Nephron progenitor cell (in vitro differentiated cells): Measurements from ENCODE around the gene FAM53C.
"Not testable (repeated sequence)": the region's sequence is repeated elsewhere in the genome, so short reads cannot be mapped to it uniquely, and the experiment has no call there.

ENCODE experiments used
- DNase-seq: peaks from one replicate; pipeline ENCODE4 v3.0.0; 2021
- H3K27ac Mint-ChIP-seq: 2 replicates; pipeline ENCODE4 v1.8.0; 2021; ENCODE audit warnings: mild to moderate bottlenecking, moderate library complexity, mixed read lengths
- H3K27me3 Mint-ChIP-seq: 2 replicates; pipeline ENCODE4 v1.8.0; 2021; ENCODE audit warnings: mild to moderate bottlenecking, low read depth, mixed read lengths; ENCODE audit not compliant: poor library complexity
- H3K36me3 Mint-ChIP-seq: 2 replicates; pipeline ENCODE4 v1.8.0; 2021; ENCODE audit warnings: low read depth, mixed read lengths
- H3K4me1 Mint-ChIP-seq: 2 replicates; pipeline ENCODE4 v1.8.0; 2021; ENCODE audit warnings: mixed read lengths
- H3K4me3 Mint-ChIP-seq: 2 replicates; pipeline ENCODE4 v1.8.0; 2021; ENCODE audit warnings: mild to moderate bottlenecking, moderate library complexity, mixed read lengths
- H3K9me3 Mint-ChIP-seq: 2 replicates; pipeline ENCODE4 v1.8.0; 2021; ENCODE audit warnings: mild to moderate bottlenecking, moderate library complexity, mixed read lengths
- TF ChIP-seq, protein P1 (sequence below): fragments of 200-600 bp; sonication (generic); IDR thresholded peaks from 2 replicates; pipeline ENCODE4 v1.5.0; 2021; ENCODE audit warnings: antibody characterized with exemption

The FAM53C gene

DNA sequence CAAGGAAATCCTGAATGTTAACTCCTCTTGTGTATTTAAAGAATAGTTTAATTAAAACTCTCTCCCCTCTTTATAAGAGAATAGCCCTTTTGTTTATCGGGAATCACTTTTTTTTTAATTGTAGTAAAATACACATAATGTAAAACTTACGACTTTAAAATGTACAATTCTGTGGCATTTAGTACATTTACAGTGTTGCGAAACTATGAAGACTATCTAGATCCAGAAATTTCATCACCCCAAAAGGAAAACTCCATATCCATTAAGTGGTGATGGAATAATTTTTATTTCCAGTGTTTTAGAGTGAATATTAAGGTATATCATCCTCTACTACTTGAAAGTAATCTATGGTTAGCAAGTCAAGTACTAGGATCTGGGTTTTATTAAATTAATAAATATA, 51.3 kb downstream of the FAM53C start:
- TF ChIP-seq, protein P1, sequence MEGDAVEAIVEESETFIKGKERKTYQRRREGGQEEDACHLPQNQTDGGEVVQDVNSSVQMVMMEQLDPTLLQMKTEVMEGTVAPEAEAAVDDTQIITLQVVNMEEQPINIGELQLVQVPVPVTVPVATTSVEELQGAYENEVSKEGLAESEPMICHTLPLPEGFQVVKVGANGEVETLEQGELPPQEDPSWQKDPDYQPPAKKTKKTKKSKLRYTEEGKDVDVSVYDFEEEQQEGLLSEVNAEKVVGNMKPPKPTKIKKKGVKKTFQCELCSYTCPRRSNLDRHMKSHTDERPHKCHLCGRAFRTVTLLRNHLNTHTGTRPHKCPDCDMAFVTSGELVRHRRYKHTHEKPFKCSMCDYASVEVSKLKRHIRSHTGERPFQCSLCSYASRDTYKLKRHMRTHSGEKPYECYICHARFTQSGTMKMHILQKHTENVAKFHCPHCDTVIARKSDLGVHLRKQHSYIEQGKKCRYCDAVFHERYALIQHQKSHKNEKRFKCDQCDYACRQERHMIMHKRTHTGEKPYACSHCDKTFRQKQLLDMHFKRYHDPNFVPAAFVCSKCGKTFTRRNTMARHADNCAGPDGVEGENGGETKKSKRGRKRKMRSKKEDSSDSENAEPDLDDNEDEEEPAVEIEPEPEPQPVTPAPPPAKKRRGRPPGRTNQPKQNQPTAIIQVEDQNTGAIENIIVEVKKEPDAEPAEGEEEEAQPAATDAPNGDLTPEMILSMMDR: no peak
- H3K27ac Mint-ChIP-seq: no peak overlapping the region
- H3K4me1 Mint-ChIP-seq: no peaks in the 10 kb centered on the region
- H3K27me3 Mint-ChIP-seq: no peaks in the 10 kb centered on the region
- DNase-seq: no peak
- H3K9me3 Mint-ChIP-seq: no peaks in the 10 kb centered on the region
- H3K36me3 Mint-ChIP-seq: peaks cover 74% of the 10 kb centered on the region
- no peak overlapping the region for H3K4me3 Mint-ChIP-seq

DNA sequence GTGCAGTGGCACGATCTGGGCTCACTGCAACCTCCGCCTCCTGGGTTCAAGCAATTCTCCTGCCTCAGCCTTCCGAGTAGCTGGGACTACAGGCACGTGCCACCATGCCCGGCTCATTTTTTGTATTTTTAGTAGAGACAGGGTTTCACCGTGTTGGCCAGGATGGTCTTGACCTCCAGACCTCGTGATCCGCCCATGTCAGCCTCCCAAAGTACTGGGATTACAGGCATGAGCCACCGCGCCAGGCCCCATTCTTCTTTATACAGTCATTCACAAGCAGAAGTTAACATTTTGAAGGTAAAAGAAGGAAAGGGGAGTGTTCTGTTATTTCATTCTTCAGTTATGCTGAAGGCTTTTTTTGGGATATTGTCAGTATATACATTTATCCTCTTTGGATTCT, 51.8 kb downstream of the FAM53C start:
- H3K27ac Mint-ChIP-seq, H3K9me3 Mint-ChIP-seq, DNase-seq, H3K27me3 Mint-ChIP-seq, H3K4me1 Mint-ChIP-seq, H3K4me3 Mint-ChIP-seq: not testable (repeated sequence)
- peaks cover 80% of the 10 kb centered on the region for H3K36me3 Mint-ChIP-seq

DNA sequence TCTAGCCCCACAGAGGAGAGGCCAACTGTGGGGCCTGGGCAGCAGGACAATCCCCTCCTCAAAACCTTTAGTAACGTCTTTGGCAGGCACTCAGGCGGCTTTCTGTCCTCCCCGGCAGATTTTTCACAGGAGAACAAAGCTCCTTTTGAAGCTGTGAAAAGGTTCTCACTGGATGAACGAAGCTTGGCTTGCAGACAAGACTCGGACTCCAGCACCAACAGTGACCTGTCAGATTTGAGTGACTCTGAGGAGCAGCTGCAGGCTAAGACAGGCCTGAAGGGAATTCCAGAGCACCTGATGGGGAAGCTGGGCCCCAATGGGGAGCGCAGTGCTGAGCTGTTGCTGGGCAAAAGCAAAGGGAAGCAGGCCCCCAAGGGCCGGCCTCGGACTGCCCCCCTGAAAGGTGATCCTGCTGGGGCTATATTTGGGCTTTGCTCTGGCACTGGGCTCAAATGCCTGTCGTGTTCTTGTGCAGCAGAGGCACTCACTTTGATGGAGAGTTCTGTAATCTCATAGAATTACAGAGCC, 53.9 kb downstream of the FAM53C start:
- H3K27ac Mint-ChIP-seq: no peak overlapping the region
- peaks cover 81% of the 10 kb centered on the region for H3K36me3 Mint-ChIP-seq
- H3K4me1 Mint-ChIP-seq: no peaks in the 10 kb centered on the region
- no peak for DNase-seq
- H3K27me3 Mint-ChIP-seq: no peaks in the 10 kb centered on the region
- TF ChIP-seq, protein P1: no peak
- no peaks in the 10 kb centered on the region for H3K9me3 Mint-ChIP-seq
- no peak overlapping the region for H3K4me3 Mint-ChIP-seq
